Neutrophil (primary cell): ENCODE data around the gene MAMDC2.

Experiments
- H3K27ac ChIP-seq: fragments of 200-600 bp; sonication (generic); 2 replicates; pipeline ENCODE4 v1.5.1; 2016; ENCODE audit warnings: mild to moderate bottlenecking, moderate library complexity
- H3K27me3 ChIP-seq: fragments of 200-600 bp; sonication (generic); 2 replicates; pipeline ENCODE4 v1.6.0; 2016; ENCODE audit warnings: mild to moderate bottlenecking
- H3K36me3 ChIP-seq: fragments of 200-600 bp; sonication (generic); 2 replicates; pipeline ENCODE4 v1.5.1; 2017
- H3K4me1 ChIP-seq, 2 experiments: fragments of 200-600 bp in 1 of 2; sonication (generic) in 1 of 2; 1 replicate in 1 of 2; 2 replicates in 1 of 2; pipeline versions ENCODE4 v1.5.1 to v1.6.1; 2013 to 2016; ENCODE audit warnings: low read depth in 1 of 2, low read length in 1 of 2, mild to moderate bottlenecking in 1 of 2, moderate library complexity in 1 of 2; ENCODE audit not compliant: control insufficient read depth in 1 of 2, insufficient read depth in 1 of 2
- H3K4me3 ChIP-seq, 2 experiments: fragments of 200-600 bp in 1 of 2; sonication (generic) in 1 of 2; 1 replicate in 1 of 2; 2 replicates in 1 of 2; pipeline ENCODE4 v1.5.1; 2013 to 2016; ENCODE audit warnings: low read depth in 1 of 2, low read length in 1 of 2, mild to moderate bottlenecking in 1 of 2, moderate library complexity in 1 of 2
- H3K9me3 ChIP-seq: fragments of 200-600 bp; sonication (generic); 2 replicates; pipeline ENCODE4 v1.5.1; 2016
- CTCF ChIP-seq: fragments of 200-600 bp; sonication (generic); IDR thresholded peaks from 2 replicates; pipeline ENCODE4 v1.5.1; 2016; ENCODE audit warnings: antibody characterized with exemption

MAMDC2 gene

GRCh38 chr9:70111042-70111602 is 67.5 kb downstream of the MAMDC2 start:
- H3K4me1 ChIP-seq: no peaks in the 10 kb centered on the region
- H3K27ac ChIP-seq: no peak overlapping the region
- H3K27me3 ChIP-seq: no peaks in the 10 kb centered on the region
- H3K36me3 ChIP-seq: no peaks in the 10 kb centered on the region
- no peak overlapping the region for H3K4me3 ChIP-seq
- TF ChIP-seq CTCF: peak; percentile 61
- H3K9me3 ChIP-seq: no peaks in the 10 kb centered on the region

DNA sequence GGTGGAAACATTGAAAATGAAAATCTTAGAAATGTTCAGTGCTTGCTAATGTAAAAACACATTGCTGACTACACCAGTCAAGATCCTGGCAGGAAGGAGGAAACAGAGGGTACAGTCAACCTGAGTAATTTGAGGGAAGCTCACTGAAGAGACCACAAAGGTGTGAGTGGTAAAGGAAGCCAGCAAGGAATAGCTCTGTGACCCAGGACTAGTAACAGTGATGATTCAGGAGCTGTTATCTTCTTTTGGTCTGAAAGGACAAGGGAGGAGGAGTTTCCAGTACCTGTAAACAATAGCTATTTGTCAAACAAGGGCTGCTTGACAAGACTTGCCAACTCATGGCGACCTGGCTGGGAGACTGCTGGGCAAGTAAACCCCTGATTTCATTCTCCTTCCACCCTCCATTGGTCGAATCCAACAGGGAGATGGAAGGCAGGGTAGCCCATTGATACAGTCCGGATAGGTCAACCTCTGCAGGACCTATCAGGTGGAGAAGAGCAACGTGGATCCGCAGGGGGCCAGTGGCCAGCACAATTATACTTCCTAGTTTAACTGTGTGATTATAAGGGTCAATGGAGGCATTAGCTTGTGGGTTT is 68.1 kb downstream of the MAMDC2 start:
- Histone ChIP-seq H3K4me3 (no peak overlapping the region), H3K27me3 (no peaks in the 10 kb centered on the region), H3K27ac (no peak overlapping the region), H3K4me1 (no peaks in the 10 kb centered on the region), H3K9me3 (no peaks in the 10 kb centered on the region), H3K36me3 (no peaks in the 10 kb centered on the region)
- TF ChIP-seq CTCF: no peak

GRCh38 chr9:70112981-70113380 is 69.3 kb downstream of the MAMDC2 start:
- Histone ChIP-seq H3K27me3 (no peaks in the 10 kb centered on the region), H3K36me3 (no peaks in the 10 kb centered on the region), H3K9me3 (no peaks in the 10 kb centered on the region), H3K4me3 (no peak overlapping the region), H3K4me1 (no peaks in the 10 kb centered on the region), H3K27ac (no peak overlapping the region)
- TF ChIP-seq CTCF: no peak

DNA sequence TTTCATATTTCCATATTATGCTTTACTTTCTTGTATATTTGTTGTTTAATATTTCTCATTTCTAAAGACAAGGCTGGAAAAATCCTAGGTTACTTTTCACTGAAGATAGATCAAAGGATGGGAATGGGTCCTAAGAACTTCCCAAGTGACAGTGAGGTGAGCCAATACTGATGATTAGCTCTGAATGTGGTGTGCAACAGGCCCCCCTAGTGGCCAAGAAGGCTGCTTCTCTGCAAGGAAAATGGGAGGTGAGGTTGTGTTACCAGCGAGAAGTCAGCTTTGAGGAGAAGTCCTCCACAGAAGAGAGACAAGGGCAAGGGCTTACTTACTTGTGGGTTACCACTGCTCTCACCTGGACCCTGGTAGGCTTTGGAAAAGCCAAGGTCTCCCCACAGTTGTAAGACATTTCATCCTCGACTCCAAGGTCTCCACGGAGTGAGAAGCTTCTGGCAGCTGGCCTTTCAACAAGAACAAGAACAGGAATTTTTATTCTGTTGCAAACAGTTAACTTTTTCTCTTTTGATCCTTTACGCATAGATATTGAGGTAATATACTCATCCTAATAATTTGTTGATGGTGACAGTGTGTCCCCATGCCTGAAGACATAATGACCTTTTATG is 69.9 kb downstream of the MAMDC2 start:
- H3K36me3 ChIP-seq: no peaks in the 10 kb centered on the region
- no peaks in the 10 kb centered on the region for H3K4me1 ChIP-seq
- no peaks in the 10 kb centered on the region for H3K27me3 ChIP-seq
- no peak overlapping the region for H3K4me3 ChIP-seq
- H3K9me3 ChIP-seq: no peaks in the 10 kb centered on the region
- H3K27ac ChIP-seq: no peak overlapping the region
- TF ChIP-seq CTCF: no peak

- H3K4me3 ChIP-seq: no peak overlapping the region
- H3K9me3 ChIP-seq: no peaks in the 10 kb centered on the region
- H3K27ac ChIP-seq: no peak overlapping the region
- H3K27me3 ChIP-seq: no peaks in the 10 kb centered on the region
- TF ChIP-seq CTCF: no peak
- H3K36me3 ChIP-seq: no peaks in the 10 kb centered on the region
- no peaks in the 10 kb centered on the region for H3K4me1 ChIP-seq
These were observed 71.2 kb downstream of the MAMDC2 start for GRCh38 chr9:70114898-70115297.
